ENCODE results near the gene HIBCH. TPM values are rescaled to one million over a fixed set of nuclear protein-coding genes. Genes with fewer than 3 reads are reported as not detected.
A peak's percentile ranks its signal among the peaks of the same experiment; 100 is the strongest.

The HIBCH gene
- total and polyA plus RNA-seq, 9 of the 15 experiments (the other 6 are each of a cell fraction or from before 2014, with no cell fraction given), result 17.0 to 65.4 (median 28.3) TPM

- TF ChIP-seq ZBTB9 (CRISPR knock-in tag; IDR thresholded peaks at IDR 0.05) (no peak), KAT2B (IDR thresholded peaks at IDR 0.05; ENCODE audit: low read depth, low read length) (no peak), MAFG (tag; conservative IDR thresholded peaks at IDR 0.05) (no peak), ZNF584 (CRISPR knock-in tag; IDR thresholded peaks at IDR 0.05; ENCODE audit: low read depth) (no peak), ZEB2 (IDR thresholded peaks at IDR 0.05) (peak; percentile 18; the same call in 1 of the 2 replicates), PCBP1 (IDR thresholded peaks at IDR 0.05; ENCODE audit: low read depth, low read length, poor library complexity, severe bottlenecking) (no peak), ELK1 (CRISPR knock-in tag; IDR thresholded peaks at IDR 0.05) (no peak), THRAP3 (IDR thresholded peaks at IDR 0.05; ENCODE audit: borderline replicate concordance) (no peak), HOMEZ (CRISPR knock-in tag; IDR thresholded peaks at IDR 0.05) (no peak), PML (IDR thresholded peaks at IDR 0.05; ENCODE audit: low read length) (no peak), MEF2D (tag; conservative IDR thresholded peaks at IDR 0.05; ENCODE audit: low read depth) (no peak), MBD2 (IDR thresholded peaks at IDR 0.05; ENCODE audit: borderline replicate concordance, low read depth) (peak; percentile 46; the same call in 1 of the 2 replicates)
These were observed at the start of gene HIBCH (continued) for GRCh38 chr2:190319555-190320498.

Data from K562 (cell line).